ENCODE measurements around the gene TPRG1.

TPRG1 gene

GRCh38 chr3:189232790-189233189 is 61.0 kb downstream of the TPRG1 start:
- DNase-seq (ENCODE audit: low spot score), result no peak

- DNase-seq (ENCODE audit: low spot score), result peak; percentile 19
Observed at GRCh38 chr3:189233225-189233858, 61.6 kb downstream of the TPRG1 start.

DNA sequence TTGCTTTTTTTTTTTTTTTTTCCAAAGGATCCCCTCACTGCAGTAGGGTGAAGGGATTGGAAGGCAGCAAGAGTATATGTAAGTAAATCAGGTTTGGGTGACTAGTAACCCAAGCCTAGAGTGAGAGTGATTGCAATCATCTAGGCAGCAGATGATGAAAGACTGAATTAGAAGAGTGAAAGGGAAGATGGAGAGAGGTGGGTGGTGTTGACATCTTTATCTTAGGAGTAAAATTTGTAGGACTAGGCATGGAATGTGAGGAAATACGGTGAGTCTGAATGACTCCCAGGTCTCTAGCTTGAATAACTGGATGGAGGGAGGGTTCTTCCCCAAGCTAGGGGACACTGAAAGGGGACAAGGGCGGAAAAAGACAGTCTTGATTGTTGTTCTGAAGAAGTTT is 63.4 kb downstream of the TPRG1 start:
- no peak for DNase-seq (ENCODE audit: low spot score)

DNA sequence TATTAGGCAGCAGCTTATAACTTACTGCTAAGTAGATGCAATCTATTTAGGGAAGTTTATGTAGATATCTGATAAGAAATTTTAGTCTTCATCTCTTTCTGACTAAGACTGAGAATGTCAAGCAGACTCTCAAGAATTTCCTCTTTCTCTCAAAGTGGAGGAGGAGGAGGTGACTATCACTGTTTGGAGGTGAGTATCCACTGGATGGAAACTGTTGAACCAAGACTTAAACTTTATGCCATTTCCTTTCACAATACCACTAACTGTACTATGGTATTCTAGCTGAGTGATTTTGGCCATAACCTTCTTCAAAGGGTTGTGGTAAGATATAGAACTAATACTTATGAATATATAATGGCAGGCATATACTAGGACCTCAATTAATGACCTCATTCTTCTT is 64.6 kb downstream of the TPRG1 start:
- DNase-seq (ENCODE audit: low spot score), result no peak

- no peak for DNase-seq (ENCODE audit: low spot score)
Observed at GRCh38 chr3:189237526-189237925, 65.8 kb downstream of the TPRG1 start.

- DNase-seq (ENCODE audit: low spot score), result no peak
Observed at GRCh38 chr3:189238071-189238470, 66.3 kb downstream of the TPRG1 start.

DNA sequence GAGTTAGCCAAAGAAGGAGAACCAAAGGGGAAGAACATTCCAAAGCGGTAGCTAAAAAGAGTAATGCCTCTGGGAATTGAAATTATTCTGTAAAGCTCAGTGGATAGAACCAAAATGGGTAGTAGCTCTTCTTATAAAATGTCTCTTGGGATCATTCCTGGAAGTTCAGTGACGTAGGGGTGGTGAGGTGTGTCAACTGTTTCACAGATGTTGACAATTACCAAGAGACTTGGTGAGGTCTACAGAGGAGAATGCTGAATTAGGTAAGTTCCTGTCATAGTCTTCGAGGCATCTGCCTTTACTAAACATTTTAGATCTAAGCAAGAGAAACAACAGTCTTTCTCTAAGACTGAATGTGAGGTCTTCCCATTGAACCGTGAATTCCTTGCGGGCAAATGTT is 67.8 kb downstream of the TPRG1 start:
- DNase-seq (ENCODE audit: low spot score), result no peak

DNA sequence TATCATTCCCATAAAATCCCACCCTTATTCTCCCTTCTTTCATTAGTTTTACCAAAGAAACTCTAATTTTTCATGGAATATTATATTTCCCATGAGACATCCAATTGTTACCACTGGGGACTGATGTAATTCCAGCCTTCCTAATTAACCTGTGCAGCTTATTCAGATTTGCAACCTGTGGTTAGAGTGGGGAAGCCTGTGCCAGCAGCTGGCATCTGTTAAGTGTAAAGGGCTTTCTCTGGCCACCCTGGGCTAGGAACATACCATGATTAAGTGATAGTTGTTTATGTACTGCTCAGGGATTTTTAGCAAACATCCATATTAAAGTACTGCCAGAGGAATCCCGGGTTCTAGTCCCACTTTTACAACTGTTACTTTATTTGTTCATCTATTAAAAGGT is 78.2 kb downstream of the TPRG1 start:
- no peak for DNase-seq (ENCODE audit: low spot score)

GRCh38 chr3:189258261-189258660 is 86.5 kb downstream of the TPRG1 start:
- no peak for DNase-seq (ENCODE audit: low spot score)

GRCh38 chr3:189260556-189261493 is 89.1 kb downstream of the TPRG1 start:
- DNase-seq (ENCODE audit: low spot score), result no peak

DNA sequence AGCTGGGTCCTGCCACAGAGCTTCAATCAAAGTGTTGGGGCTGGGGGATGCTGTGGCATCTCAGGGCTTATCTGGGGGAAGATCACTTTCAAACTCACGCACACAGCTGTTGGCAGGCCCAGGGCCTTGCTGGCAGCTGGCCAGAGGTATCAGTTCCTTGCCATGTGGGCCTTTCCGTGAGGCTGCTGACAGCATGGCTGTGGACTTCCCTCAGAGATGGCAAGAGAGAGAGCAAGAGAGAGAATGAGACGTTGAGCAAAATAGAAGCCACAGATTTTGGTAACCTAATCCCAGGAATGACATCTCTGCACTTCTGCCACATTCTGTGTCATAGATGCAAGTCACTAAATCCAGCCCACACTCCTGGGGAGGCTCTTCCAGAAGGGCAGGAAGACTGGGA is 91.0 kb downstream of the TPRG1 start:
- no peak for DNase-seq (ENCODE audit: low spot score)

- no peak for DNase-seq (ENCODE audit: low spot score)
Observed at GRCh38 chr3:189267981-189268613, 96.3 kb downstream of the TPRG1 start.

DNA sequence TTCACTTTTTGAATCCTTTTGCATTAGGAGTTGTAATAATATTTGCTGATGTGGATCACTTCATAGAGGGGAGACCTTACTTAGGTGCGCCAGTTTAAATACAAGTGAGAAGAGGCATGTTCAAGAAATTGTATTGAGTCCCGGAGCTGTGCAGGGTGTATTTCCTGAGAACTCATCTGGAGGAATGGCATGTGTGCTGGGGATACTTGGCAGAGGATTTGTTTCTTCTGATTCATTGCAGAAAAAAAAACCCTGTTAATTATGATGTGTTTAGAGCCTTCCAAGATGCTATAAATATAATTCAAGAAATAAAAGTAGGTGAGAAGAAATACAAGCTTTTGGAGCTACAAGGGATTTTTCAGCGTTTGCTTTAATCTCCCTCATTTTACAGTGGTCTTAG is 97.6 kb downstream of the TPRG1 start:
- no peak for DNase-seq (ENCODE audit: low spot score)

- DNase-seq (ENCODE audit: low spot score), result no peak
Observed at GRCh38 chr3:189270248-189270832, 98.6 kb downstream of the TPRG1 start.

- no peak for DNase-seq (ENCODE audit: low spot score)
Observed at GRCh38 chr3:189272500-189273119, 100.8 kb downstream of the TPRG1 start.

GRCh38 chr3:189273736-189274135 is 102.0 kb downstream of the TPRG1 start:
- no peak for DNase-seq (ENCODE audit: low spot score)

GRCh38 chr3:189275182-189275581 is 103.4 kb downstream of the TPRG1 start:
- no peak for DNase-seq (ENCODE audit: low spot score)

GRCh38 chr3:189275852-189276251 is 104.1 kb downstream of the TPRG1 start:
- DNase-seq (ENCODE audit: low spot score), result no peak

DNA sequence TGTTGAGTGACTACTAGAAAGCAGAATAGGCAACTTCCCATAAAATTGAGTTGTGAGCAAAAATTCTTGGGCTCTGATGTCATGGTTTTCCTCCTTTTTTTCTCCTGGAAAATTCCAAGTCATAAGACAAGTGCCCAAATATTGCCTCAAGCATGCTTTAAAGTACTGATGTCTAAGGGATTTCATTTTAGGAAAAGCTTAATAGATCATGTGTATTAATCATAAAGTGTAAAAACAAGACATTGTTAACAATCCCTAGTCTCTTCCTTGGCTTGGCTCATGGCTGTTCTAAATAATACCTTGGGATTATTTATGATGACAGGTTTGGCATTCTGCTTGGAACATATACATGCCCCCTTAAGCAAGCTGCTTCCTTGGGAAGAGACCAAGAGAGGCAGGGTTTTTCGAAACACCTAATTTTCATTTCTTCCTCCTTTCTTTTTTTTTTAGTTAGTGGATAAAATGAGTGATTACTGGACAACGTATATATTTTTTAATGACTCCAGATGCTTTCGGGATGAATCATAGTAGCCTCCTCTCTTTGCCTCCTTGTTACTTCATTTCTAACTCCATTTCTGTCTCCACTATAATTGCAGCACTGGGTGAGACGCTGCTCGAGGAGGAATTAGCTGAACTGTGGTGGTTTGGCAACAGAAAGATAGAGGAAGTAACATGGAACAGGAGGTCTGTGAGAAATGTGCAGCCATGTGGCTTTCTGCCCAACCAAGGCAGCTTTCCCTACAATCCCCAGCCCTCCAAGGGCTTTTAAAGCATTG is 104.9 kb downstream of the TPRG1 start:
- no peak for DNase-seq (ENCODE audit: low spot score)

DNA sequence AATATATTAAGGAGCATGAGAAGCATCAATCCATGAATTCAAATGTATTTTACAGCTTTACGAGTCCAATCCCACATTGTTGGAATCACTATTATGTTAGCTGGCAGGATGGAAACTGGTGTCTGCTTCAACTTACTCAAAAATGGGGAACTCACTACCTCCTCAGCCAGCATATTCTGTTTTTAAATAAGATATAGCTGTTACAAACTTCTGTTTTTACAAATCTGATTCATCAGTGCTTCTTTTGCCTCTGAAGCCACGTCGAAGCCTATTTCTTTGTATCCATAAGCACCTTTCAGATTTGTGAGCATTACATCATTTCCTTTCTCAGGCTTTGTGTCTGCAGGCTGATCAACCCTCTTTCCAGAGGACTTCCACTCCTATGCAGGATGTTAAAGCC is 105.9 kb downstream of the TPRG1 start:
- DNase-seq (ENCODE audit: low spot score), result no peak

DNA sequence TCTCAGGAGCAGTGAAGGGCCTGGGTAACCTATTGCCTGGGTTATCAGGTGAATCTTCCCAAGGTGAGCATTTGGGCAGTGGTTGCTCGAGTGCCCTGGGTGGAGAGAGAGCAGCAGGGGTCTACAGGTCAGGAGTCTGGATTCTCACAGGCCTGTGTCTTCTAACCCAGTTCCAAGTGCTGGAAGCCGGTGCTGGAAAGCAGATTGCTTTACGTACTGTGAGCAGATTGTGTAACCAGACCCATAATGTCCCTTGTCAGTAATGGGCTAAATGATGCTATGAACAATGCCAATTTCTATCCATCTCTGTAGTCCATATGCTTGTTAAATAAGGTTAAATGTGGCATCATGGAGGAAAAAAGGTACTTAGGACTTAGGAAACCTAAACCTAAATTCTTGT is 106.5 kb downstream of the TPRG1 start:
- DNase-seq (ENCODE audit: low spot score), result no peak

Measured in HuH-7.5 (cell line).